ENCODE measurements around the gene RIPOR3.

DNA sequence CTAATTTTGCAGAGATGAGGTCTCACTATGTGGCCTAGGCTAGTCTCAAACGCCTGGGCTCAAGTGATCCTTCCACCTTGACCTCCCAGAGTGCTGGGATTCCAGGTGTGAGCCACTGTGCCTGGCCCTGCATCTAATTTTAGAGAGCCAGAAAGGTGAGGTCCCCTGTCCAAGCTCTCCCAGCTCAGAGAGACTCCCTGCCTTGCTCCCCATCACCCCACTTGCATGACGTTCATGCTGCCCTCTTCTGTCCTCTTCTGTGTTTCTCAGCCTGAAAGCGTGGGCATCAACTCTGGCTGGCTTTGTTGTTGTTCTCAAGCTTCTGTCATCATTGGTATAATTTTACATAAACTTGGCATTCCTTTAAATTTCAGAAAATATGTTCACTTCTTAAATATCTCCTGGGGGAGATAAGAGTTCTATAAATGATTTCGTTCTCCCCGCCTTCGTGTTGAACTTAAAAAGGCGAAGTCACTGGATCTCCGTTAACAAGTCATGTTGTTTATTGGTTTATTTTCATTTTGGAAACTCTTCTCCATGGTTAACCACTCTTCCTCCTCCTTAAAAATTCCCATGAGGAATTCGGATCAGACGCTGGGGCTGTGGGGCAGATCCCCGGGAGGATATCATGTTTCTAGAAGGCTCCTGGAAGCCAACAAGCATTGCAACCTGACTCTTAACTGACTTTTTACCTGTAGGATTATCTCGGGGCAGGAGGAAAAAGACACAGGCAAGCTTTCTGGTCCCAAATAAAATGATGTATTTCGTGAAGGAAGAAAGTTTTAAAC lies 26.8 kb upstream of the RIPOR3 start:
- TF ChIP-seq, protein P1, sequence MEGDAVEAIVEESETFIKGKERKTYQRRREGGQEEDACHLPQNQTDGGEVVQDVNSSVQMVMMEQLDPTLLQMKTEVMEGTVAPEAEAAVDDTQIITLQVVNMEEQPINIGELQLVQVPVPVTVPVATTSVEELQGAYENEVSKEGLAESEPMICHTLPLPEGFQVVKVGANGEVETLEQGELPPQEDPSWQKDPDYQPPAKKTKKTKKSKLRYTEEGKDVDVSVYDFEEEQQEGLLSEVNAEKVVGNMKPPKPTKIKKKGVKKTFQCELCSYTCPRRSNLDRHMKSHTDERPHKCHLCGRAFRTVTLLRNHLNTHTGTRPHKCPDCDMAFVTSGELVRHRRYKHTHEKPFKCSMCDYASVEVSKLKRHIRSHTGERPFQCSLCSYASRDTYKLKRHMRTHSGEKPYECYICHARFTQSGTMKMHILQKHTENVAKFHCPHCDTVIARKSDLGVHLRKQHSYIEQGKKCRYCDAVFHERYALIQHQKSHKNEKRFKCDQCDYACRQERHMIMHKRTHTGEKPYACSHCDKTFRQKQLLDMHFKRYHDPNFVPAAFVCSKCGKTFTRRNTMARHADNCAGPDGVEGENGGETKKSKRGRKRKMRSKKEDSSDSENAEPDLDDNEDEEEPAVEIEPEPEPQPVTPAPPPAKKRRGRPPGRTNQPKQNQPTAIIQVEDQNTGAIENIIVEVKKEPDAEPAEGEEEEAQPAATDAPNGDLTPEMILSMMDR (IDR thresholded peaks at IDR 0.05; ENCODE audit: low read length): peak; percentile 21; the same call in 1 of the 2 replicates
- TF ChIP-seq EZH2 (IDR thresholded peaks at IDR 0.05; ENCODE audit: borderline replicate concordance, low read length): no peak
